NCI-H82 (cell line): ENCODE data around the gene ZFP36L2.

Experiments
- DNase-seq: peaks from one replicate; lab custom pipeline; 2025; lab: John Stamatoyannopoulos, UW

Gene ZFP36L2

GRCh38 chr2:43226558-43226954 is at the start of gene ZFP36L2:
ZFP36L2 (minus strand) TSS chr2:43226606; CDS start chr2:43226315, 291 bp downstream.
- DNase-seq = peak; percentile 97

GRCh38 chr2:43274721-43275120 is 48.3 kb upstream of the ZFP36L2 start:
- DNase-seq = no peak

GRCh38 chr2:43274055-43274454 is 47.6 kb upstream of the ZFP36L2 start:
- DNase-seq = no peak

- DNase-seq = no peak
These were observed 47.1 kb upstream of the ZFP36L2 start for GRCh38 chr2:43273529-43273928.

- DNase-seq = peak; percentile 15
These were observed 44.7 kb upstream of the ZFP36L2 start for GRCh38 chr2:43270930-43271615.

- DNase-seq = no peak
These were observed 44.1 kb upstream of the ZFP36L2 start for GRCh38 chr2:43270461-43270860.

GRCh38 chr2:43269706-43270105 is 43.3 kb upstream of the ZFP36L2 start:
- DNase-seq = no peak

GRCh38 chr2:43269074-43269572 is 42.7 kb upstream of the ZFP36L2 start:
- DNase-seq = peak; percentile 78

- no peak for DNase-seq
These were observed 41.9 kb upstream of the ZFP36L2 start for GRCh38 chr2:43268066-43268953.

- no peak for DNase-seq
These were observed 41.0 kb upstream of the ZFP36L2 start for GRCh38 chr2:43267381-43267780.

- no peak for DNase-seq
These were observed 40.3 kb upstream of the ZFP36L2 start for GRCh38 chr2:43266711-43267111.

- DNase-seq = peak; percentile 27
These were observed 39.0 kb upstream of the ZFP36L2 start for GRCh38 chr2:43265421-43265820.

GRCh38 chr2:43265001-43265400 is 38.6 kb upstream of the ZFP36L2 start:
- no peak for DNase-seq

- DNase-seq = no peak
These were observed 36.5 kb upstream of the ZFP36L2 start for GRCh38 chr2:43262951-43263350.

- DNase-seq = no peak
These were observed 35.8 kb upstream of the ZFP36L2 start for GRCh38 chr2:43262239-43262638.

GRCh38 chr2:43259512-43259911 is 33.1 kb upstream of the ZFP36L2 start:
- no peak for DNase-seq

GRCh38 chr2:43258547-43259156 is 32.2 kb upstream of the ZFP36L2 start:
- DNase-seq = no peak

GRCh38 chr2:43255296-43255910 is 29.0 kb upstream of the ZFP36L2 start:
- no peak for DNase-seq

- no peak for DNase-seq
These were observed 27.9 kb upstream of the ZFP36L2 start for GRCh38 chr2:43254331-43254730.

GRCh38 chr2:43251171-43251731 is 24.8 kb upstream of the ZFP36L2 start:
- DNase-seq = no peak

- DNase-seq = no peak
These were observed 23.6 kb upstream of the ZFP36L2 start for GRCh38 chr2:43250015-43250414.

GRCh38 chr2:43248621-43249020 is 22.2 kb upstream of the ZFP36L2 start:
- DNase-seq = no peak
